HG03196 (cell line): ENCODE results near the gene CASP12.

ENCODE experiments used
- ATAC-seq: cut with Tn5 transposase; IDR thresholded peaks from one replicate; pipeline ENCODE4 v1.9.1; 2021; ENCODE audit not compliant: unreplicated experiment

Gene CASP12

DNA sequence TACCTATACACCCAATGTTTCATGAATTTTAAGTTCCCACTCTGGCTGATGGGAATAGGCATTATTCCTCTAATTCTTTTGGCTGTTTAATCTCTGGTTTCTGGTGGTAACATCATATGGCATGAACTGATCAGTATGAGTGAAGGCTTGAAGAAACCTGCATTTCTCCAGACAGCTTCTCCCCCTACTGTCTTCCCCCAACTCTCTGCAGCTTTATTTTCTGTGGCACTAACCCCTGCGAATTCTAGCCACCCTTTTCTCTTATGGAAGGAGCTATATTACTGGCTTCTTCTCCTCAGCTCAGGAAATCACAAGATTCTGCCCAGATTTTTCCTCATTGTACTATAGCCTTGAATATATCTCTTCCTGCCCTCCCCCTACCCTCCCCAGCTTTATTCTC is 57.1 kb downstream of the CASP12 start:
- ATAC-seq: no peak

DNA sequence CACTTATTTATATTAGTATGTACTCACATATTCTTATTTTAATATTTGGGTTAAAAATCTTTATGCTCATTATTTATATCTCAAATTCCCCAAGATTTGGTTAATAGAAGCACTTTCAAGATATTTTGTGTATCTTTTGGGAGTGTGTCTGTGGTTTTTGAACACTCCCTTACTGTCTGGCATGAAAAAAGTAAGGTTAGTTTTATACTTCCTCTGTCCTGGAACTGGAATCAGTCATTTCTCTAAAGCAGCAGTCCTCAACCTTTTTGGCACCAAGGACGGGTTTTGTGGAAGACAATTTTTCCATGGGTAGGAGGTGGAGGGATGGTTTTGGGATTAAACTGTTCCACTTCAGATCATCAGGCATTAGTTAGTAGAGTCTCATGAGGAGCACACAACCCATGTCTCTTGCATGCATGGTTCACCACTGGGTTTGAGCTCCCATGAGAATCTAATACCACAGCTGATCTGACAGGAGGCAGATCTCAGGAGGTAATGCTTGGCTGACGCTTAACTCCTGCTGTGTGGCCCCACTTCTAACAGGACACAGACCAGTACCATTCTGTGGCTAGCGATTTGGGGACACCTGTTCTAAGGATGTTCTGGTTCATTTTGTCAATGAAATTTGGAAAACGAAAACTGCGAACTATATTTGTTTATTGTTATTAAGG is 60.2 kb downstream of the CASP12 start:
- no peak for ATAC-seq

- ATAC-seq: no peak
These were observed 61.6 kb downstream of the CASP12 start for GRCh38 chr11:104836691-104837090.
